ENCODE data around the gene VAC14. TPM values are rescaled to one million over a fixed set of nuclear protein-coding genes. Genes with fewer than 3 reads are reported as not detected.

The VAC14 gene
- polyA plus RNA-seq, 3 donors = 20.7 to 49.4 (median 31.1) TPM

DNA sequence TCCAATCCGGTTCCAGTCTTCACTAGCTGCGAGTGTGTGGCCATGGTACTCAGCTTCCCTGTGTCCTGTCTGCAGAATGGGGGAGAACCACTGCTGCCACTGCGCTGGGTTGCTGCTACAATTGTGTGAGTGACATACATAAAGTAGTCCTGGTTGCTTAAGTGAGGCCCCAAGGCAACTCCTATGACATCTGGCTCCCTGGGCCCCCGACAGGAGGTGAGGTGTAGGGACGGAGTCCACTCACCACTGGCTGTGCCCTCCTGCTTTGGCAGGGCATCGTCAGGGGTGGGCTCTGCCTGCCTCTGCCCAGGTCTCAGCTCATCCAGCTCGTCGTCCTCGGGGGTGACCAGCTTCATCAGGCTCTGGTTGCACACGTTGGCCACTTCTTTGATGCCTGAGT lies 20.4 kb downstream of the VAC14 start:
- Histone ChIP-seq H3K4me1 (ENCODE audit: control insufficient read depth in 1 of 2, insufficient read depth in 2 of 2, low read length in 2 of 2) (no peaks in the 10 kb centered on the region), H2AFZ (ENCODE audit: insufficient read depth, low read depth, low read length, poor library complexity, severe bottlenecking) (no peak overlapping the region), H3K27me3 (ENCODE audit: control insufficient read depth in 2 of 2, insufficient read depth in 2 of 2, low read length in 2 of 2) (no peaks in the 10 kb centered on the region), H3K36me3 (replicated peaks in 1 of 2; ENCODE audit: control insufficient read depth in 1 of 2, insufficient read depth in 2 of 2, low read length in 2 of 2) (peaks cover 89 to 98% of the 10 kb centered on the region in 2 donors), H3K9ac (ENCODE audit: insufficient read depth, low read length, poor library complexity, severe bottlenecking) (no peak overlapping the region), H3K4me3 (replicated peaks in 1 of 3; ENCODE audit: low read depth in 2 of 3, low read length in 3 of 3) (no peak overlapping the region), H3K27ac (ENCODE audit: low read depth in 1 of 2, low read length in 2 of 2) (no peak overlapping the region), H3K4me2 (replicated peaks; ENCODE audit: extremely low read depth, low read length, poor library complexity, severe bottlenecking) (no peak overlapping the region), H3K79me2 (ENCODE audit: insufficient read depth, low read length) (no peaks in the 10 kb centered on the region), H4K20me1 (ENCODE audit: insufficient read depth, low read length) (peaks cover under 1% of the 10 kb centered on the region), H3K9me3 (replicated peaks in 1 of 2; ENCODE audit: control insufficient read depth in 1 of 2, insufficient read depth in 1 of 2, low read length in 2 of 2) (peaks cover 17 to 24% of the 10 kb centered on the region in 2 donors)
- DNase-seq = no peak
- peaks cover 5 to 17% (median 13%) of the 10 kb centered on the region in 7 donors for H3K9me3 Mint-ChIP-seq
- H3K4me3 Mint-ChIP-seq = no peak overlapping the region
- H3K4me1 Mint-ChIP-seq = no peaks in the 10 kb centered on the region
- peaks cover 0 to 2% (median 0%) of the 10 kb centered on the region in 3 donors for H3K27me3 Mint-ChIP-seq (ENCODE audit: low read depth in 3 of 3)
- TF ChIP-seq, protein P1, sequence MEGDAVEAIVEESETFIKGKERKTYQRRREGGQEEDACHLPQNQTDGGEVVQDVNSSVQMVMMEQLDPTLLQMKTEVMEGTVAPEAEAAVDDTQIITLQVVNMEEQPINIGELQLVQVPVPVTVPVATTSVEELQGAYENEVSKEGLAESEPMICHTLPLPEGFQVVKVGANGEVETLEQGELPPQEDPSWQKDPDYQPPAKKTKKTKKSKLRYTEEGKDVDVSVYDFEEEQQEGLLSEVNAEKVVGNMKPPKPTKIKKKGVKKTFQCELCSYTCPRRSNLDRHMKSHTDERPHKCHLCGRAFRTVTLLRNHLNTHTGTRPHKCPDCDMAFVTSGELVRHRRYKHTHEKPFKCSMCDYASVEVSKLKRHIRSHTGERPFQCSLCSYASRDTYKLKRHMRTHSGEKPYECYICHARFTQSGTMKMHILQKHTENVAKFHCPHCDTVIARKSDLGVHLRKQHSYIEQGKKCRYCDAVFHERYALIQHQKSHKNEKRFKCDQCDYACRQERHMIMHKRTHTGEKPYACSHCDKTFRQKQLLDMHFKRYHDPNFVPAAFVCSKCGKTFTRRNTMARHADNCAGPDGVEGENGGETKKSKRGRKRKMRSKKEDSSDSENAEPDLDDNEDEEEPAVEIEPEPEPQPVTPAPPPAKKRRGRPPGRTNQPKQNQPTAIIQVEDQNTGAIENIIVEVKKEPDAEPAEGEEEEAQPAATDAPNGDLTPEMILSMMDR (IDR thresholded peaks at IDR 0.05) = no peak
- intact Hi-C loops (cut with micrococcal nuclease) = no loop called here
- peaks cover 83 to 96% of the 10 kb centered on the region in 2 donors for H3K36me3 Mint-ChIP-seq
- H3K27ac Mint-ChIP-seq = peak overlapping the region in 1 of 7 donors; percentile 58
- 99% methylated on average over 9 of the region's 10 CpGs for WGBS (ENCODE audit: insufficient coverage)

DNA sequence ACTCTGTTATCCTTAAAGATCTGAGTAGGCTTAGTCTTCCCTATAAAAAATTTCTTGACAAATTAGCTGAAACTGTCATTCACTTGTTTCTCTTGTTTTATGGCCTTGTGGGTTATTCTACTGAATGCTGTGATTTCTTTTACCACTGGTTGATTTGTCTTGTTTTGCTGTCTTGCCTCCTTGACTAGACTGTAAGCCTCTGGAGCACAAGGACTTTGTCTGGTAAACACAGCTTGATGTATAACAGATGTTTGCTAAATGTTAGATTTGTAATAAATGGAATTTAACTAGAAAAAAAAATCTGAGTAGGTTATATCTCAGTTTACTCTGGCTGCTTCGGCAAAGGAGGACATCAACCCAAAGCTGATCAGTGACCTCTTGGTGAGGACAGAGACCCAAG lies 21.6 kb downstream of the VAC14 start:
- peaks cover 0 to 2% (median 0%) of the 10 kb centered on the region in 3 donors for H3K27me3 Mint-ChIP-seq (ENCODE audit: low read depth in 3 of 3)
- peaks cover 86 to 98% of the 10 kb centered on the region in 2 donors for H3K36me3 ChIP-seq (replicated peaks in 1 of 2; ENCODE audit: control insufficient read depth in 1 of 2, insufficient read depth in 2 of 2, low read length in 2 of 2)
- no peaks in the 10 kb centered on the region for H4K20me1 ChIP-seq (ENCODE audit: insufficient read depth, low read length)
- no peaks in the 10 kb centered on the region for H3K79me2 ChIP-seq (ENCODE audit: insufficient read depth, low read length)
- DNase-seq = no peak
- intact Hi-C loops (cut with micrococcal nuclease) = no loop called here
- no peak overlapping the region for H3K9ac ChIP-seq (ENCODE audit: insufficient read depth, low read length, poor library complexity, severe bottlenecking)
- no peaks in the 10 kb centered on the region for H3K4me1 Mint-ChIP-seq
- no peak overlapping the region for H3K4me3 ChIP-seq (replicated peaks in 1 of 3; ENCODE audit: low read depth in 2 of 3, low read length in 3 of 3)
- TF ChIP-seq, protein P1 (IDR thresholded peaks at IDR 0.05) = no peak
- 100% methylated on average over 1 of the region's 1 CpG for WGBS (ENCODE audit: insufficient coverage)
- H3K9me3 Mint-ChIP-seq = peaks cover 5 to 17% (median 13%) of the 10 kb centered on the region in 7 donors
- no peak overlapping the region for H3K27ac ChIP-seq (ENCODE audit: low read depth in 1 of 2, low read length in 2 of 2)
- no peaks in the 10 kb centered on the region for H3K4me1 ChIP-seq (ENCODE audit: control insufficient read depth in 1 of 2, insufficient read depth in 2 of 2, low read length in 2 of 2)
- H3K27me3 ChIP-seq (ENCODE audit: control insufficient read depth in 2 of 2, insufficient read depth in 2 of 2, low read length in 2 of 2) = no peaks in the 10 kb centered on the region
- H3K4me3 Mint-ChIP-seq = no peak overlapping the region
- no peak overlapping the region for H3K27ac Mint-ChIP-seq
- peaks cover 80 to 95% of the 10 kb centered on the region in 2 donors for H3K36me3 Mint-ChIP-seq
- H3K9me3 ChIP-seq (replicated peaks in 1 of 2; ENCODE audit: control insufficient read depth in 1 of 2, insufficient read depth in 1 of 2, low read length in 2 of 2) = peaks cover 17 to 24% of the 10 kb centered on the region in 2 donors
- H2AFZ ChIP-seq (ENCODE audit: insufficient read depth, low read depth, low read length, poor library complexity, severe bottlenecking) = no peak overlapping the region
- H3K4me2 ChIP-seq (replicated peaks; ENCODE audit: extremely low read depth, low read length, poor library complexity, severe bottlenecking) = no peak overlapping the region
